HG03460 (cell line): ENCODE data around the gene AKT2.
"Not testable (repeated sequence)": the region's sequence is repeated elsewhere in the genome, so short reads cannot be mapped to it uniquely, and the experiment has no call there.

Source experiments
- ATAC-seq: cut with Tn5 transposase; IDR thresholded peaks from one replicate; pipeline ENCODE4 v1.9.1; 2021; ENCODE audit not compliant: unreplicated experiment

The AKT2 gene

GRCh38 chr19:40284501-40285352 lies at the start of gene AKT2:
AKT2 (minus strand) TSS chr19:40285345; CDS start chr19:40265267, 20,078 bp downstream.
- peak; percentile 27 for ATAC-seq

- not testable (repeated sequence) for ATAC-seq
Measured at GRCh38 chr19:40333083-40333482, 47.9 kb upstream of the AKT2 start.

GRCh38 chr19:40332669-40333068 lies 47.5 kb upstream of the AKT2 start:
- ATAC-seq = no peak

- ATAC-seq = no peak
Measured at GRCh38 chr19:40331052-40331451, 45.9 kb upstream of the AKT2 start.

DNA sequence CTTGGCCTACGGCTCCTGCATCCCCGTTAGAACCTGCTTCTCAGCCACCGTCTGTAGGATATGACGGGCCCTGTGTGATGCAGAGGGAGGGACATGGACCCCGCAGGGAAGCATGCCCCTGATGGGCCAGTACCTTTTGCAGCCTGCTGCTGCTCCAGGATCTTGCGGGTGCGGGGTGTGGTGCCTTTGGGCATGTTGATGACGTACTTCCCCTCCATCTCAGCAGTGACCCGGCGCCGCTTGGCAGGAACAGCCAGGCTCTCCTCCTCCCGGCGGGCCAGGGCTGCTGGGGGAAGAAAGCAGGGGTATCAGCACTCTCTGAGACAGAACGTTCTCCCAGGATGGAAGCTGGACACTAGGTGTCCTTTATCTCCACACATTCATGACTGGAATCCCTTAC lies 41.1 kb upstream of the AKT2 start:
- no peak for ATAC-seq

GRCh38 chr19:40323705-40324104 lies 38.6 kb upstream of the AKT2 start:
- no peak for ATAC-seq

DNA sequence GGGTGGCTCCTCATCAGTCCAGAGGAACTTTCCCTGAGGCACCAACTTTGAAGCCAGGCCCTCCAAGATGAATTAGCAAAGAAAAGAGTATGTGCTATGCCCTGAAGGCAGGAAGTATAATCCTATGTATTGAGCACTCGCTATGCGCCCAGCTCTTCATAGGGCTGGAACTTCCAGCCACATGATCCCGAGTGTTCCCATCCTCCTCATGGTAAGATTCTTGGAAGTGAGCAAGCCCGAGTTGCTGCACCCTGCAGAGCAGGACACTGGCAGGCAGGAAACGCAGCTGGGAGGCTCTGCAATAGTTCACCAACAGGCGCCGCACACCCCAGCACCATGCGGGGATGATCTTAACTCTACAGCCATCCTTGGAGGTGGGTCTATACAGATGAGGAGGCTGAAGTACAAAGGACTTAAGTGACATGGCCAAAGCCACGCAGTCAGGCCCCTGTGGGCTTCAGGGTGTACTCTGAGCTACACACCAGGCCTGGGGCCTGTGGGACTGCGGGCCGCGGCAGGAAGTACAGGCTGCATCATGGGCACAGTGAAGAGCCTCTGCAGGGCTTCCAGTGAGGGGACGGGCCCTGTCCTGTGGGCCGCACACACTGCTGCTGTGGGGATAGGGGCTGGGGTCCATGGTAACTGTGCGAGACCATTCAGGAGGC lies 37.9 kb upstream of the AKT2 start:
- ATAC-seq = no peak

DNA sequence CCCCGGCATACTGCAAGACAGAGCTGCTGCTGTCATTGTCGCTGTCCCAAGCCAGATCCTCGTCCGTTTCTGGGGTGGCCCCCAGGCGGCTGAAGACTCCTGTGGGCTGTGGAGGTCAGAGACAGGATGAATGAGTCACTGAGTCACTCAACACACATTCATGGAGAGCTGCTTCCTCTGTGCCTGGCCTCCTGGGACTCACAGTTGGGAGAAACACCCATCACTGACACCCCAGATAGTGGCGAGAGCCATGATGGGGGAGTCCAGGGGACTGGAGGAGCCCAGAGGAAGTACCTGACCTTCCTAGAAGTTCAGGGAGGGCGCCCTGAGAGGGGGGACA lies 37.1 kb upstream of the AKT2 start:
- ATAC-seq = no peak

GRCh38 chr19:40321566-40322270 lies 36.6 kb upstream of the AKT2 start:
- no peak for ATAC-seq

- ATAC-seq = no peak
Measured at GRCh38 chr19:40321076-40321475, 35.9 kb upstream of the AKT2 start.

DNA sequence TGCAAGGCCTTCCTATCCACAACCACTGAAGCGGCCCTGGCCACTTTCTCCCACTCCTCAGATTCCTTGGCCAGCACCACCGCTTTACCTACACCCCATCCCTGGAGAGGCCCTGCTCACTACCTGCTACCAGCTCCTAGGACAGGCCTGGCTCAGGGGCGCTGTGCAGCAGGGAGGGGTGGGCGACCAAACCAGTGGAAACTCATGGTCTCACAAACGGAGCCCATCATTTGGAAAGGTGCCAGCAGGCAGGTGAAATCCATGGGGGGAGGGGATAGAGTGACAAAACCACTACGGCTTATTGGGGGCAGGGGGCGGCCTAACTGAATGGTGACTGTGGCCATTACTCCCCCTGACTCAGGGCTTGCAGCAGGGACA lies 35.4 kb upstream of the AKT2 start:
- ATAC-seq = no peak

GRCh38 chr19:40317338-40317737 lies 32.2 kb upstream of the AKT2 start:
- no peak for ATAC-seq

- no peak for ATAC-seq
Measured at GRCh38 chr19:40315812-40316470, 30.8 kb upstream of the AKT2 start.

DNA sequence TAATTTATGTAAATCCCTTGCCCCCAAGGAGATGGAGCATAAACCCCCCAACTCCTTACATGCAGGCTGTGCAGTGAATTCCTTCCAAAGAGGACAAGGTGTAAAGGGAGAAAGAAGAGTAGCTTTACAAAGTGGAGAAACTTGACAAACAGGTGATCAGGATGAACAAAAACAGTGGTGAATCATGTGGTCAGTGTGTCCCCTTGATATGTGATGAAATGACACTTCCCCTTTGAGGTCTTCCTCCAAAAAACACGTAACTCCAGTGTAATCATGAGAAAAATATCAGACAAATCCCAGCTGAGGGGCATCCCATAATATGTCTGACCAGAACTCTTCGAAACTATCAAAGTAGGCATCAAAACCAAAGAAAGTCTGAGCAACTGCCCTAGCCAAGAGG lies 29.5 kb upstream of the AKT2 start:
- ATAC-seq = no peak

DNA sequence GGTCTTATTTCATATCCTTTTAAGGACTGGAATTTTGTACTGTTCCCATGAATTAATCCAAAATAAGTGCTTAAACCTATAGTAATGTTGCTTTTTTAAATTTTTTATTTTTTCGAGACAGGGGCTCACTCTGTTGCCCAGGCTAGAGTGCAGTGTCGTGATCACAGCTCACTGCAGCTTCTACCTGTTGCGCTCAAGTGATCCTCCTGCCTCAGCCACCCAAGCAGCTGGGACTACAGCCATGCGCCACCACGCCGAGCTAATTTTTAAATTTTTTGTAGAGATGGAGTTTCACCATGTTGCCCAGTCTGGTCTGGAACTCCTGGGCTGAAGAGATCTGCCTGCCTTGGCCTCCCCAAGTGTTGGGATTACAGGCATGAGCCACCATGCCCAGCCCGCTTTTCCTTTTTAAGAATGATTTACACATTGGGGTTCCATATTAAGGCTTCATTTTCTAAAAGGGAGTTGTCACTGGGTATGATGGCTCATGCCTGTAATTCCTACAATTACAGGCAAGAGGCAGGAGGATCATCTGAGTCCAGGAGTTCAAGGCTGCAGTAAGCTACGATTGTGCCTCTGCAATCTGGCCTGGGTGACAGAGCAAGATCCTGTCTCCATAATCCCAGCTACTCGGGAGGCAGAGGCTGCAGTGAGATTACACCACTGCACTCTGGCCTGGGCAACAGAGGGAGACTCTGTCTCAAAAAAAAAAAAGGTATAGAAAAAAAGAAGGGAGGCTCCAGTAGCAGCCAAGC lies 28.3 kb upstream of the AKT2 start:
- ATAC-seq = no peak

GRCh38 chr19:40312533-40312932 lies 27.4 kb upstream of the AKT2 start:
- ATAC-seq = no peak

DNA sequence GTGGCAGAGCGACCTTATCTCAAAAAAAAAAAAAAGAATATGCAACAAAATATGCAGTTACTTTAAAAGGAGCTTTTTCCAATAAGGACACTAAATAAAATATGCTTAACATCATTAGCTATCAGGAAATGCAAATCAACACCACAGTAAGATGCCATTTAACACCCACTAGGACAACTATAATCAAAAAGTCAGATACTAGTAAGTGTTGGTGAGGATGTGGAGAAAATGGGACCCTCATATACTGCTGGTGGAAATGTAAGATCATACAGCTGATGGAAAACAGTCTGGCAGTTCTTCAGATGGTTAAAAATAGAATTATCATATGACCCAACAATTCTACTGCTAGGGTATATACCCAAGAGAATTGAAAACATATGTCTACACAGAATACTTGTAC lies 24.5 kb upstream of the AKT2 start:
- no peak for ATAC-seq

DNA sequence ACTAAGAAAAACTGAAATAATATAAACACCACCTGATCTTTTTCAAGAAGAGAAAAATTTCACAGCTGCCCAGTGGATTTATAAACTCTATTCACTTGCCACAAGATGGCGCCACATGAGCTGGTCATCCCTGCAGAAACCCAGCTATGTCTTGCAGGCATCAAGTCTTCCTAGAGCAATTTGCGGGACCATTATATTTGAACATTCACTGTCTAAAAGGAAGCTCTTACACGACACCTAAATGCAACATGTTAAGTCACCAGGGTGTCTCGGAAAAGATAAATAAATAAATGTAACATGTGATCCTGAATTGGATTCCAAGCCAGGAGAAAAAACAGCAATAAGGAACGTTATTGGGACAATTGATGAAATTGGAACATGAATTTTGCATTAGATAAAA lies 20.3 kb upstream of the AKT2 start:
- no peak for ATAC-seq

DNA sequence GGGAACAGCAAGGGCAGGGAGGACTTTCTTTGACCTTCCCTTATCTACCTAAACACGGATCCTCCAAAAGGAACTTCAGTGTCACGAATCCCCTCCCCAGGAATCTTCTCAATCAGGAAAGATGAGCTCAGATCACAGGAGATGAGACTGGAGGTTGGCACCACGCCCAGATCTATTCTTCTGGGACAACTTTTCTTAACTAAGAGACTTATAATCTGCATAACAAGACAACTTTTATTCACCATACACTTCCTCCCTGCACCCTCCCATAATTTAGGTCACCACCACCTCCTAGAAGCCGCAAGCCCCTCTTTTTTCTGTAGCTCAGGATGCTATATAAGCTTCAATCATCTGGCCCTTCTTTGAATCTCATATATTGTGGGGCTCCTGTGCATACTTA lies 19.2 kb upstream of the AKT2 start:
- no peak for ATAC-seq

- no peak for ATAC-seq
Measured at GRCh38 chr19:40303765-40304164, 18.6 kb upstream of the AKT2 start.
